IMR-90 (cell line): ENCODE measurements around the gene PITHD1. TPM values are rescaled to one million over a fixed set of nuclear protein-coding genes. Genes with fewer than 3 reads are reported as not detected.

Experiments used
- ATAC-seq: fragments of 200-7000 bp; cut with Tn5 transposase; 2 replicates; pipeline ENCODE4 v1.9.1; 2020; ENCODE audit warnings: low read depth, mild to moderate bottlenecking, moderate library complexity
- BruUV-seq: library from RNA; stranded (reverse); fragments of 400-500 nt; replicated peaks from 2 replicates; lab custom pipeline; 2021; lab: Mats Ljungman, UMichigan
- CTCF ChIA-PET: fragments of 300-600 bp; formaldehyde crosslinking; extraction: SDS; loops from one replicate; lab custom pipeline; 2021; ENCODE audit warnings: antibody characterized with exemption; lab: Yijun Ruan, JAX
- POLR2A ChIA-PET: fragments of 300-600 bp; sonication (Branson Sonifier 250); formaldehyde crosslinking; loops from one replicate; lab custom pipeline; 2022; ENCODE audit warnings: antibody characterized with exemption; ENCODE audit not compliant: unreplicated experiment; lab: Charles Lee
- DNase-seq: peaks from one replicate; pipeline ENCODE4 v3.0.0; 2013
- H2AFZ ChIP-seq: replicated peaks from 2 replicates; pipeline ENCODE3; 2013; ENCODE audit warnings: low read length, mild to moderate bottlenecking; ENCODE audit not compliant: poor library complexity
- H2AK5ac ChIP-seq: 2 replicates; pipeline ENCODE4 v1.6.1; 2013; ENCODE audit warnings: low read depth, low read length, inconsistent platforms
- H2AK9ac ChIP-seq: replicated peaks from 2 replicates; pipeline ENCODE3; 2013; ENCODE audit warnings: mild to moderate bottlenecking, low read depth, low read length, moderate library complexity; ENCODE audit not compliant: poor library complexity
- H2BK120ac ChIP-seq: 2 replicates; pipeline ENCODE4 v1.6.1; 2013; ENCODE audit warnings: low read depth, low read length, inconsistent platforms
- H2BK15ac ChIP-seq: 3 replicates; pipeline ENCODE4 v1.6.1; 2013; ENCODE audit warnings: low read depth, low read length, inconsistent platforms
- H2BK20ac ChIP-seq: 2 replicates; pipeline ENCODE4 v1.6.1; 2013; ENCODE audit warnings: low read depth, mild to moderate bottlenecking, inconsistent platforms, low read length, moderate library complexity
- H2BK5ac ChIP-seq: 2 replicates; pipeline ENCODE4 v1.6.1; 2013; ENCODE audit warnings: mild to moderate bottlenecking, low read depth, low read length, inconsistent platforms; ENCODE audit not compliant: poor library complexity, severe bottlenecking
- H3K14ac ChIP-seq: replicated peaks from 2 replicates; pipeline ENCODE4 v1.6.1; 2013; ENCODE audit warnings: low read depth, low read length, inconsistent platforms
- H3K18ac ChIP-seq: 2 replicates; pipeline ENCODE4 v1.6.1; 2013; ENCODE audit warnings: low read depth, low read length, control low read depth
- H3K23ac ChIP-seq: 2 replicates; pipeline ENCODE4 v1.6.1; 2013; ENCODE audit warnings: low read depth, low read length, inconsistent platforms
- H3K27ac ChIP-seq: 2 replicates; pipeline ENCODE4 v1.5.1; 2013; ENCODE audit warnings: mild to moderate bottlenecking, control low read depth, low read length; ENCODE audit not compliant: insufficient read depth
- H3K27me3 ChIP-seq: 2 replicates; pipeline ENCODE4 v1.6.1; 2013; ENCODE audit warnings: low read length; ENCODE audit not compliant: control insufficient read depth, insufficient read depth
- H3K36me3 ChIP-seq: 2 replicates; pipeline ENCODE4 v1.6.1; 2013; ENCODE audit warnings: low read length, mixed read lengths; ENCODE audit not compliant: control insufficient read depth, insufficient read depth
- H3K4ac ChIP-seq: 2 replicates; pipeline ENCODE4 v1.6.1; 2013; ENCODE audit warnings: low read depth, low read length, inconsistent platforms
- H3K4me1 ChIP-seq: 2 replicates; pipeline ENCODE4 v1.6.1; 2013; ENCODE audit warnings: low read length, mixed read lengths; ENCODE audit not compliant: control insufficient read depth, insufficient read depth
- H3K4me2 ChIP-seq: 2 replicates; pipeline ENCODE4 v1.6.1; 2013; ENCODE audit warnings: low read depth, mild to moderate bottlenecking, control low read depth, low read length, moderate library complexity
- H3K4me3 ChIP-seq: 2 replicates; pipeline ENCODE4 v1.5.1; 2013; ENCODE audit warnings: low read depth, mild to moderate bottlenecking, control low read depth, low read length, moderate library complexity; ENCODE audit not compliant: insufficient read depth
- H3K56ac ChIP-seq: 2 replicates; pipeline ENCODE4 v1.6.1; 2013; ENCODE audit warnings: low read length, inconsistent platforms; ENCODE audit not compliant: insufficient read depth; ENCODE audit errors: extremely low read depth
- H3K79me1 ChIP-seq, 2 experiments: 2 replicates each; pipeline ENCODE4 v1.6.1; 2013; ENCODE audit warnings: low read length in 2 of 2, inconsistent platforms in 1 of 2, low read depth in 1 of 2
- H3K9ac ChIP-seq: 2 replicates; pipeline ENCODE4 v1.6.1; 2013; ENCODE audit warnings: low read depth, low read length, control low read depth
- H3K9me1 ChIP-seq: 2 replicates; pipeline ENCODE4 v1.6.1; 2013; ENCODE audit warnings: low read length, inconsistent platforms; ENCODE audit not compliant: insufficient read depth
- H3K9me3 ChIP-seq: 2 replicates; pipeline ENCODE4 v1.6.1; 2013; ENCODE audit warnings: low read length; ENCODE audit not compliant: control insufficient read depth, insufficient read depth
- H4K20me1 ChIP-seq: 2 replicates; pipeline ENCODE4 v1.6.1; 2013; ENCODE audit warnings: low read length, inconsistent platforms; ENCODE audit not compliant: insufficient read depth
- H4K5ac ChIP-seq: 2 replicates; pipeline ENCODE4 v1.6.1; 2013; ENCODE audit warnings: mild to moderate bottlenecking, low read depth, low read length, control low read depth
- H4K8ac ChIP-seq, 2 experiments: 2 replicates each; pipeline ENCODE4 v1.6.1; 2013; ENCODE audit warnings: low read depth in 2 of 2, low read length in 2 of 2, control low read depth in 1 of 2, inconsistent platforms in 1 of 2
- H4K91ac ChIP-seq: 2 replicates; pipeline ENCODE4 v1.6.1; 2013; ENCODE audit warnings: low read depth, low read length, inconsistent platforms; ENCODE audit not compliant: insufficient read depth
- BHLHE40 ChIP-seq: fragments of 150-350 bp; IDR thresholded peaks from 2 replicates; pipeline ENCODE4 v1.6.1; 2016; ENCODE audit warnings: mild to moderate bottlenecking, low read depth, low read length
- CTCF ChIP-seq: conservative IDR thresholded peaks from 2 replicates; pipeline ENCODE4 v1.5.1; 2012; ENCODE audit warnings: mild to moderate bottlenecking, low read depth, low read length, improper control_type of control experiment
- MAZ ChIP-seq: IDR thresholded peaks from 2 replicates; pipeline ENCODE4 v1.6.1; 2012; ENCODE audit warnings: low read depth, mild to moderate bottlenecking, low read length, improper control_type of control experiment, moderate library complexity, borderline replicate concordance
- NFE2L2 ChIP-seq: fragments of 150-350 bp; IDR thresholded peaks from 2 replicates; pipeline ENCODE4 v1.6.1; 2016; ENCODE audit warnings: low read depth, mild to moderate bottlenecking, low read length
- SMC3 ChIP-seq: fragments of 150-350 bp; IDR thresholded peaks from 2 replicates; pipeline ENCODE4 v1.6.1; 2016; ENCODE audit warnings: low read depth, mild to moderate bottlenecking, antibody characterized with exemption, low read length, moderate library complexity
- WGBS, 2 experiments: methylation state at CpG; one replicate each; pipeline versions ENCODE4 v1.1.5 to v1.1.7; 2013; ENCODE audit warnings: missing lambda C conversion rate in 2 of 2; ENCODE audit not compliant: insufficient read length in 1 of 2; ENCODE audit errors: extremely low coverage in 2 of 2; 5-methylcytosine and 5-hydroxymethylcytosine counted together
- dilution Hi-C: fragments of 300-500 bp; cut with HindIII; formaldehyde crosslinking; loops from one replicate; pipeline ENCODE4 v1.14.3; 2018; ENCODE audit warnings: low sequenced_read_pairs; ENCODE audit not compliant: unreplicated experiment
- in situ Hi-C: fragments of 300-500 bp; cut with MboI; formaldehyde crosslinking; loops from 3 replicates; pipeline ENCODE4 v1.14.3; 2019; ENCODE audit warnings: low sequenced_read_pairs, inconsistent platforms, mixed read lengths
- intact Hi-C: fragments of 100-400 bp; cut with micrococcal nuclease; formaldehyde crosslinking; loops from 2 replicates; pipeline ENCODE4 v1.10.0; 2022
- polyA plus RNA-seq, 3 experiments: library from polyadenylated mRNA; depleted of rRNA; stranded (reverse); fragments of >200 nt; gene quantifications; 2 replicates each; pipeline ENCODE4 v1.2.3, GENCODE V29; 2012; ENCODE audit warnings: low replicate concordance in 1 of 3
- total RNA-seq: library from RNA; depleted of rRNA; stranded (reverse); fragments of >200 nt; gene quantifications from 2 replicates; pipeline ENCODE4 v1.2.3, GENCODE V29; 2012

PITHD1 gene
- total and polyA plus RNA-seq, 2 of the 4 experiments (the other 2 are of a cell fraction): 23.8 to 32.0 TPM

- Histone ChIP-seq H3K9ac (no peak overlapping the region), H3K4me3 (no peak overlapping the region), H4K91ac (no peak overlapping the region), H2AFZ (no peak overlapping the region), H3K56ac (no peak overlapping the region), H3K27ac (no peak overlapping the region), H3K18ac (no peak overlapping the region), H3K9me1 (peaks cover 6% of the 10 kb centered on the region; the same call in 1 of the 2 replicates), H3K14ac (no peak overlapping the region), H2AK9ac (peak overlapping the region; percentile 42), H3K23ac (no peak overlapping the region), H3K27me3 (no peaks in the 10 kb centered on the region), H3K4me2 (no peak overlapping the region), H4K8ac (peak overlapping the region in 1 of 2 experiments; percentile 96; a peak in 1 of 4 replicates), H2BK20ac (no peak overlapping the region), H3K4ac (no peak overlapping the region), H2BK15ac (no peak overlapping the region), H2AK5ac (0 out of 2 replicates have a peak overlapping the region, but pooled peaks have one; percentile 43), H3K36me3 (peaks cover 25% of the 10 kb centered on the region), H4K20me1 (no peaks in the 10 kb centered on the region), H3K79me1 (peaks cover 17 to 40% of the 10 kb centered on the region in 2 experiments), H4K5ac (no peak overlapping the region), H3K9me3 (no peaks in the 10 kb centered on the region), H3K4me1 (peaks cover 7% of the 10 kb centered on the region; the same call in 1 of the 2 replicates), H2BK120ac (no peak overlapping the region; the same call in 1 of the 2 replicates), H2BK5ac (no peak overlapping the region)
- in situ Hi-C loops (no loop called here), intact Hi-C loops (no loop called here), dilution Hi-C loops (no loop called here)
- WGBS, 2 experiments: 80% methylated on average over 2 of the region's 12 CpGs; no CpG with 5 or more reads in 1 of the 2 experiments
- no peak for DNase-seq
- ChIA-PET POLR2A (no interaction called here), CTCF (no interaction called here)
- ATAC-seq: no peak
- no TSS peak for BruUV-seq
- no peak for TF ChIP-seq MAZ
- TF ChIP-seq SMC3: no peak
- TF ChIP-seq BHLHE40: no peak
- no peak for TF ChIP-seq NFE2L2
- 0 out of 2 replicates have a peak, but pooled peaks have one; percentile 10 for TF ChIP-seq CTCF
These were observed 20.5 kb downstream of the PITHD1 start for GRCh38 chr1:23798662-23799142.
